Kidney epithelial cell (primary cell): ENCODE measurements around the gene TTLL7. TPM values are rescaled to one million over a fixed set of nuclear protein-coding genes. Genes with fewer than 3 reads are reported as not detected.
A peak's percentile ranks its signal among the peaks of the same experiment; 100 is the strongest.

Experiments used
- DNase-seq: peaks from one replicate; pipeline ENCODE4 v3.0.0-alpha.2; 2010; ENCODE audit warnings: low read depth
- H3K27me3 ChIP-seq: 2 replicates; pipeline ENCODE4 v1.6.0; 2011; ENCODE audit warnings: low read length; ENCODE audit not compliant: control insufficient read depth, insufficient read depth
- H3K36me3 ChIP-seq: 2 replicates; pipeline ENCODE4 v1.5.1; 2011; ENCODE audit warnings: low read length; ENCODE audit not compliant: control insufficient read depth, insufficient read depth
- H3K4me3 ChIP-seq: 2 replicates; pipeline ENCODE4 v1.5.1; 2011; ENCODE audit warnings: low read depth, mild to moderate bottlenecking, control low read depth, low read length
- CTCF ChIP-seq: IDR thresholded peaks from 2 replicates; pipeline ENCODE4 v1.5.1; 2011; ENCODE audit warnings: mild to moderate bottlenecking, moderate library complexity, low read length, control low read depth, inconsistent platforms; ENCODE audit not compliant: insufficient read depth, poor library complexity, severe bottlenecking
- total RNA-seq: library from RNA; depleted of rRNA; stranded (reverse); fragments of >200 nt; gene quantifications from 2 replicates; pipeline ENCODE4 v1.2.3, GENCODE V29; 2015

TTLL7 gene
- total RNA-seq, 1 donor from 2014 or later: 4.4 TPM

DNA sequence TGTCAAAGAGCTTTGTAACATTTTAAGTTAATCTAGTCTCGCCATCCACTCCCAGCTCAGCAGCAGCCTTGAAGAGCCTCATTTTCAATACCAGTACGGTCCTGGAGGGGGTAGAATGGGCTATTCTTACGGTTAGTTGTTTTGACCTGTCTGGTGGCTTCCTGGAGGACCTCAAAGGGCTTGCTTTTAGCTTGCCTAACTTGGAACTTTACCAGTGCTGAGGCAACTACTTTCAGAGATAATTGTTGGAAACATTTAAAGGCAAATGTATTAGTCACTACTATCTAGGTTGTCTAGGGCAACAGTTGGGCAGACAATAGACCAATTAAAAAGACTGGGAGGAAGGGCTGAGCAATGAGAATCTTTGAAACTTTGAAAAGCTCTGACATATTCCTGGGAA, 56.0 kb downstream of the TTLL7 start:
- no peak for DNase-seq

DNA sequence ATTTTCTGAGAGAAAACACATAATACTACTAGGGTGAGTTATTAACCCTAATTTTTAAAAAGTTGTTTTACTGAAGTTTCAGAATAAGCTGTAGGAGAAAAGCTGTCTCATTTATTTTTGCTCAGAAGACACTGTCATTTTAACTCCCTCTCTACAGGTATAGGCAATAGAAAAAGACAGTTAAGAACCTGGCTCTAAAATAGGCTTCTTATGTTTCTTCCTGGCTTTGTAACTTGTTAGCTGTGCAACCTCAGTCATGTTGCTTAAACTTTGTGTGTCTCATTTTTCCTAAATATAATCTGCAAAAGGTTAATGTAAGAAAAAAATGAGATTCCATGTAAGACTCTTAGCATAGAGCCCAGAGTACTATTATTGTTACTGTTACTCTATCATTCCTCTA, 64.4 kb downstream of the TTLL7 start:
- Histone ChIP-seq H3K4me3 (no peak overlapping the region), H3K36me3 (no peaks in the 10 kb centered on the region), H3K27me3 (no peaks in the 10 kb centered on the region)
- TF ChIP-seq CTCF: no peak
- no peak for DNase-seq

More for the DNA sequence above, 56.0 kb downstream of the TTLL7 start:
- Histone ChIP-seq H3K4me3 (no peak overlapping the region), H3K36me3 (no peaks in the 10 kb centered on the region), H3K27me3 (no peaks in the 10 kb centered on the region)
- no peak for TF ChIP-seq CTCF

GRCh38 chr1:83932693-83933092, 66.2 kb downstream of the TTLL7 start:
- no peak for TF ChIP-seq CTCF
- DNase-seq: no peak

GRCh38 chr1:83932281-83932680, 66.7 kb downstream of the TTLL7 start:
- Histone ChIP-seq H3K27me3 (no peaks in the 10 kb centered on the region), H3K4me3 (no peak overlapping the region), H3K36me3 (no peaks in the 10 kb centered on the region)
- no peak for TF ChIP-seq CTCF
- DNase-seq: no peak

More at GRCh38 chr1:83932693-83933092, 66.2 kb downstream of the TTLL7 start:
- no peak overlapping the region for H3K4me3 ChIP-seq
- no peaks in the 10 kb centered on the region for H3K36me3 ChIP-seq
- no peaks in the 10 kb centered on the region for H3K27me3 ChIP-seq

- Histone ChIP-seq H3K4me3 (no peak overlapping the region), H3K36me3 (no peaks in the 10 kb centered on the region), H3K27me3 (no peaks in the 10 kb centered on the region)
- peak; percentile 66 for TF ChIP-seq CTCF
- DNase-seq: peak; percentile 5
Measured at GRCh38 chr1:83931658-83932253, 67.2 kb downstream of the TTLL7 start.

DNA sequence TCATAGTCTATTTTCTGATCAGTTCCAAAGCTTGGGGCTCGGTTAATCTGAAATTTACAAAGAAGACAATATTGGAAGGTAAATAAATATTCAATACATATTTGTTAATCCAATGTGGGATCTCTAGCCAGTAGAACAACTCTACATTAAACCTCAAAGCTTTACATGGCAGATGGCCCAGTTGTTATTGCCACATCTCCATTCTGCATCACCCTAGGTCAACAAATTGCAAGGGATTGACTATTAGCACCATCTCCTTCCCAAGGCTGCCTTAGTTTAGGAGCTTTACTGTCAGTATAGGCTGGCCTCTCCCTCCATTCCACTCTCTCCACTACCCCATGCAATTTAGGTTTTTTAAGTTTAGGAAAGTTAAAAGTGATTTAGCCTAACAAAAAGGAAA, 69.7 kb downstream of the TTLL7 start:
- no peak for TF ChIP-seq CTCF

More for the DNA sequence above, 69.7 kb downstream of the TTLL7 start:
- no peaks in the 10 kb centered on the region for H3K36me3 ChIP-seq
- no peak overlapping the region for H3K4me3 ChIP-seq
- DNase-seq: no peak
- no peaks in the 10 kb centered on the region for H3K27me3 ChIP-seq
